Small intestine (tissue), 7 donors: ENCODE results near the gene DDR1. TPM values are rescaled to one million over a fixed set of nuclear protein-coding genes. Genes with fewer than 3 reads are reported as not detected.
"Not testable (repeated sequence)": the region's sequence is repeated elsewhere in the genome, so short reads cannot be mapped to it uniquely, and the experiment has no call there.

ENCODE experiments used
- DNase-seq, 2 donors: peaks; one replicate each; pipeline versions ENCODE4 v3.0.0 to v3.0.0-alpha.2; 2013
- FAIRE-seq: peaks from 2 replicates; lab custom pipeline; 2012; peaks lifted over from hg19 to GRCh38; lab: Jason Lieb, UNC
- H3K27ac ChIP-seq, 3 donors: one replicate each; pipeline ENCODE4 v1.5.1; 2013; ENCODE audit warnings: low read length in 2 of 3, mild to moderate bottlenecking in 2 of 3, control low read depth in 1 of 3, inconsistent platforms in 1 of 3, low read depth in 1 of 3, moderate library complexity in 1 of 3
- H3K27me3 ChIP-seq, 3 donors: one replicate each; pipeline ENCODE4 v1.6.1; 2013; ENCODE audit warnings: low read length in 3 of 3, inconsistent platforms in 1 of 3; ENCODE audit not compliant: control insufficient read depth in 3 of 3, insufficient read depth in 3 of 3
- H3K36me3 ChIP-seq, 3 donors: one replicate each; pipeline ENCODE4 v1.6.1; 2013; ENCODE audit warnings: low read length in 3 of 3, inconsistent platforms in 1 of 3, low read depth in 1 of 3, mild to moderate bottlenecking in 1 of 3, moderate library complexity in 1 of 3; ENCODE audit not compliant: control insufficient read depth in 3 of 3, insufficient read depth in 2 of 3
- H3K4me1 ChIP-seq, 3 donors: one replicate each; pipeline ENCODE4 v1.6.1; 2013; ENCODE audit warnings: low read length in 2 of 3, inconsistent platforms in 1 of 3, low read depth in 1 of 3, mild to moderate bottlenecking in 1 of 3, moderate library complexity in 1 of 3; ENCODE audit not compliant: control insufficient read depth in 3 of 3, insufficient read depth in 2 of 3
- H3K4me3 ChIP-seq, 3 donors: one replicate each; pipeline ENCODE4 v1.5.1; 2013; ENCODE audit warnings: low read length in 3 of 3, control low read depth in 1 of 3, inconsistent platforms in 1 of 3, low read depth in 1 of 3, mild to moderate bottlenecking in 1 of 3, moderate library complexity in 1 of 3
- H3K9me3 ChIP-seq, 2 donors: one replicate each; pipeline ENCODE4 v1.6.1; 2013; ENCODE audit warnings: low read depth in 1 of 2, low read length in 1 of 2; ENCODE audit not compliant: control insufficient read depth in 2 of 2, insufficient read depth in 1 of 2
- WGBS, 3 donors: extraction: QIAGEN DNeasy Blood & Tissue Kit; methylation state at CpG; one replicate each; pipeline ENCODE4 v1.1.7; 2013; 5-methylcytosine and 5-hydroxymethylcytosine counted together
- polyA plus RNA-seq, 4 donors: library from polyadenylated mRNA; stranded (reverse) in 3 of 4; unstranded in 1 of 4; fragments of 200-250 nt in 3 of 4; fragments of 120-200 nt in 1 of 4; gene quantifications; one replicate each; pipeline versions ENCODE4 v1.2.1 to v1.2.3, GENCODE V29; 2013
- donor health status: healthy with polysubstance abuse.
- donor health status: control.
- donor health status: control.
- donor health status: Bipolar disorder and iron deficiency.
- donor health status: healthy.

Gene DDR1
- polyA plus RNA-seq, 4 donors, result 45.7 to 185 (median 66.5) TPM

DNA sequence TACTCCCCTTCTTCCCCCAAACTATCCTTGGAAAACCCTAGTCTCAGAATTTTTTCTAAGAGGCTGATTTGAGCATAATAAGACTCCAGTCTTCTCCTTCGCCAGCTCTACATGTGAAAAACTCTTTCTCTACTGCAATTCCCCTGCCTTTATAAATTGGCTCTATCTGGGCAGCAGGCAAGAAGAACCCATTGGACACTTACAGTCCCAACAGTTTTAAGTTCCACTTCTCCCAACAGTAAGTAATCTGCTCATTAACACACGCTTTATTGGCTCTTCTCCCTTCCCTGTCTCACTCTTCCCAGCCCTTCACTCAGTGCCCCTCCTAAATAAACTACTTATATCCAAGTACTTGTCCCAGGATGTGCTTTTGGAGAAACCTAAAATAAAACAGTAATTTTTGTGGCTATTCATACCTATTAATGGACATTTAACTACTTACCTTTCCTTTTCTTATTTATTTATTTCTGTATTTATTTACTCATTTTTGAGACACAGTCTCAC lies 11.1 kb upstream of the DDR1 start:
- Histone ChIP-seq H3K36me3 (no peaks in the 10 kb centered on the region), H3K4me3 (no peak overlapping the region), H3K27me3 (no peaks in the 10 kb centered on the region), H3K9me3 (peaks cover 0 to 26% of the 10 kb centered on the region in 2 donors), H3K27ac (no peak overlapping the region), H3K4me1 (peaks cover 0 to 5% (median 3%) of the 10 kb centered on the region in 3 donors)
- DNase-seq (no peak), FAIRE-seq (no peak)
- WGBS, 3 donors, result 89 to 96% (median 91%) methylated on average over 2 of the region's 2 CpGs

DNA sequence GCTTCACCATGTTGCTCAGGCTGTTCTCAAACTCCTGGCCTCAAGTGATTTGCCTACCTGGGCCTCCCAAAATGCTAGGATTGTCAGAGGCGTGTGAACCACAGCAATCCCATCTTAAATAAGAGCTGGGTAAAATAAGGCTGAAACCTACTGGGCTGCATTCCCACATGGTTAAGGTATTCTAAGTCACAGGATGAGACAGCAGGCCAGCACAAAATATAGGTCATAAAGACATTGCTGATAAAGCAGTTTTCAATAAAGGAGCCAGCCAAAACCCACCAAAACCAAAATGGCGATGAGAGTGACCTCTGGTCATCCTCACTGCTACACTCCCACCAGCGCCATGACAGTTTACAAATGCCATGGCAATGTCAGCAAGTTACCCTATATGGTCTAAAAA lies 10.5 kb upstream of the DDR1 start:
- not testable (repeated sequence) for H3K4me3 ChIP-seq, H3K36me3 ChIP-seq, FAIRE-seq, DNase-seq, H3K27ac ChIP-seq, H3K4me1 ChIP-seq, H3K27me3 ChIP-seq
- WGBS, 3 donors, result 94 to 97% (median 97%) methylated on average over 3 of the region's 3 CpGs
- H3K9me3 ChIP-seq, result peaks cover 0 to 26% of the 10 kb centered on the region in 2 donors

DNA sequence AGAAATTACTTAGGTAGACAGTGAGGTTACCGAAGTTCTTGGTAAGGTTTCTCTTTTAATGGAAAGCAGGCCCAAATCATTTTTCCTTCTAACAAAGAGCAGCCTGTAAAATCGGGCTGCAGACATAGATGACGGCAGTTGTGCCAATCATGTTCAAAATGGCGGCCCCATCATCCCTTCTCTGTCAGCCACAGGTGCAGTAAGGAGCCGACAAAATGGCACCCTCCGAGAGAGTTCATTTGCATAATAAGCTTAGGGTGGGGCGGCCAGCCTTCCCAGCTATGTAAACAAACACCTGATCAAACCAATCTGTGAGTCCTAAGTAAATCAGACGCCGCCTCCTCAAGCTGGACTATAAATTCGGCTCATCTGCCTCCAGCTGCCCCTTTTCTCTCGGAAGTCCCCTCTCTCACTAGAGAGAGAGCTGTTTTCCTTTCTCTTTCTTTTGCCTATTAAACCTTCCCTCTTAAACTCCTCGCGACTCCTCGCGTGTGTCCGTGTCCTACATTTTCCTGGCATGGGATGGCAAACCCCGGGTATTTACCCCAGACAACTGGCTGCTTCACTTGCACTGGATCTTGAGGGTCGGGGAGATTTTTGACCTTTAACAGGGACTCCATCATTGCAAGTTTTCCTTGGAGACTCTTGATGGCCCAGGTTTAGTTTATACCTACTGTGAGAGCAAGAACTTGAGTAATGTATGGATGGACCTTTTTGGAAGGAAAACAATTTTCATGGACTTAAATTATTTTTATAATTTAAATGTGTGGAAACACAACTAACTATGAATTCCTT lies 8.9 kb upstream of the DDR1 start:
- 77 to 82% (median 81%) methylated on average over 18 of the region's 18 CpGs for WGBS, 3 donors
- H3K27ac ChIP-seq, result no peak overlapping the region

DNA sequence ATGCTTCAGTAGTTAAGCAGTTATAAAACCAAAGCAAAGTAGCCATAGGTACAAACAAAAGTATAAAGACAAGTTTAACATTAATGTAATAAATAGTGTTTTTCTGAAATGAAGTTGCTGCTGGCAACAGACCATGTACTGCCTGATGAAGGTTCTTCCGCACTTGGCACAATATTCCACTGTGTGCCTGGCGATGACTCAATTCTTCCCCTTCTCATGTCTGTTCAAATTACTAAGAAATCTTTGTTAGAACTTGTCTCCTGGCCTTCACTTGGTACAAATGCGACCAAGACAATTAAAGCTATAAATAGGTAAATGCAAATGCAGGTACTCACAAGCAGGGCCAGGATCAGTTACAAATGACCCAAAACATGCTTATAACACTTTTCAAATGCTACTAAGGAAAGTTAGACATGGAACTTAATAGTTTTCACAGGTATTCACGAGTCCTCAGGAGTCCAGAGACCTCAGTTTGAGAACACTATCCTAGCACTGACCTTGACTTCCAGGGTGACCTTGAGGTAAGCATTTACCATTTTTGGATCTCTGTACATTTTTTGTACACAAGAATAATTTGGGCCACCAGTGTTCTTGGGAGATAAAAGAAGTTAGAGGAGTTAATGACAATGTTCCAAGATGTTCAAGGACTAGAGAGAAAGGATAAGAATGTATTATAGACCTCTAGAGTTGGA lies 8.1 kb upstream of the DDR1 start:
- DNase-seq (no peak), FAIRE-seq (no peak)
- 61 to 76% (median 67%) methylated on average over 4 of the region's 4 CpGs for WGBS, 3 donors
- Histone ChIP-seq H3K4me1 (peaks cover 0 to 7% (median 5%) of the 10 kb centered on the region in 3 donors), H3K27ac (no peak overlapping the region), H3K4me3 (no peak overlapping the region), H3K36me3 (no peaks in the 10 kb centered on the region), H3K27me3 (no peaks in the 10 kb centered on the region), H3K9me3 (peaks cover 0 to 11% of the 10 kb centered on the region in 2 donors)

More for the DNA sequence above, 8.9 kb upstream of the DDR1 start:
- Histone ChIP-seq H3K27me3 (no peaks in the 10 kb centered on the region), H3K36me3 (no peaks in the 10 kb centered on the region), H3K4me3 (no peak overlapping the region), H3K9me3 (peaks cover 0 to 17% of the 10 kb centered on the region in 2 donors), H3K4me1 (peaks cover 0 to 5% (median 4%) of the 10 kb centered on the region in 3 donors)
- DNase-seq (no peak), FAIRE-seq (no peak)

DNA sequence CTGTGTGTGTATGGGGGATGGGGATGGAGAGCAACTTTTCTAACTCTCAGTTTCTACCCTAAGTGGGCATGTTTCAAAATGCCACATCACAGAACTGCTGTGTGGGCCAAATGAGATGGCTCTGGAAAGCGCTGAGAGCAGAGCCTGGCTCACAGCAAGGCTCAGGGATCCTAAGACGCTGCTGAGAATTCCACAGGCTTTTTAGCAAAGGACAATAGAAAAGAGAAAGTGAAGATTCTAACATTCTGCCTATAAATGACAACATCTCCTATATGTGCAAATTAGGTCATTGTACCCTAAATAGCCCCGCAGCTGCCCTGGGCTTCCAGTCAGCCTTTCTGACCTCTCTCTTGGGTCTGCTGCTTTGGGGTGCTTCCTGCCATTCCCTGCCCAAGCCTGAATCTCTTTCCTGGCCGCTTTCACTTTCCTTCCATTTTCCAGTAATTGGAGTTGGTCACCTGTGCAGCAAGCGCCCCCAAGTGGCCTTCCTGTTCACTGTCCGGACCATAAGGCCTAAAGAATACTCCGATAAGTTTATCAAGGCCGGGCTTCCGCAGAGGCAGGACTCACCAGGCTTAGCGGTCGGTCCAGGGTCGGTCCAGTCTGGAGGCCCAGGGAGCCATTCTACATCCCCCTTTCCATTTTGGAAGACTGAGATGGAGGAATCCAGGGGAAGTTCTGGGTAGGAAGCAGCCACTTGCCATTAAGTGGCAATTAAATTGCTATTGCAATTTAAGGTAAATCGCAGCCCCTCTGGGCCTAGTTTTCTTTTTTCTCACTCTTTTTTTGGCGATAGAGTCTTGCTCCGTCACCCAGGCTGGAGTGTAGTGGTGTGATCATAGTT lies 6.7 kb upstream of the DDR1 start:
- DNase-seq (peak; percentile 95), FAIRE-seq (no peak)
- Histone ChIP-seq H3K9me3 (peaks cover 0 to 5% of the 10 kb centered on the region in 2 donors), H3K4me1 (peaks cover 0 to 18% (median 5%) of the 10 kb centered on the region in 3 donors), H3K36me3 (no peaks in the 10 kb centered on the region), H3K4me3 (peak overlapping the region in 2 of 3 donors; percentile 15 to 22), H3K27me3 (no peaks in the 10 kb centered on the region), H3K27ac (peak overlapping the region; percentile 8 to 67 (median 12))
- WGBS, 3 donors, result 12 to 18% (median 15%) methylated on average over 15 of the region's 15 CpGs

DNA sequence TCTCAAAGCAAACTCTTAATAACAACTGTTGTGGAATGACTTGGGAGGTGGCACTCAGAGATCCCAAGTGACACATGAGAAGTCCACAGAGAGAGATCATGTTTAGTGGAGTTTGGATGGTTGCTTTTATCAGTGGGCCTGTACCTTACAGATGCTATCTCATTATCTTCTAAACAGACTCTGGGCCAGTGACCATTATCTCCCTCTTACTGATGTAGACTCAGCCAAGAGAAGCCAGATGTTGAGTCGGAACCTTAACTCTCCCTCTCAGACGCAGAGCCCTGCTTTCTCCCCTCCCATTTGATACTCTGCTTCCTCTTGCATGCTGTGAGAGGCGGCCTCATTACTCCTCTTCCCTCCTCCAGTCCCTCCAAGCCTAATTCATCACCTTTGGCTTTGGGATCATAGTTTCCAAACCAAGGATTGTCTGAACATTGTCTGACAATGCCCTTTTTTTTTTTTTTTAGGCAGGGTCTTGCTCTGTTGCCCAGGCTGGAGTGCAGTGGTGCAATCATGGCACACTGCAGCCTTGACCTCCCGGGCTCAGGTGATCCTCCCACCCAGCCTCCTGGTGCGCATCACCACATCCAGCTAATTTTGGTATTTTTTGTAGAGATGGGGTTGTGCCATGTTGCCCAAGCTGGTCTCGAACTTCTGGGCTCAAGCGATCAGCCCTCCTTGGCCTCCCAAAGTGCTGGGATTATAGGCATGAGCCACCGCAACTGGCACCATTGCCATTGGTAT lies 4.5 kb upstream of the DDR1 start:
- WGBS, 3 donors, result 85 to 90% (median 89%) methylated on average over 8 of the region's 8 CpGs
- Histone ChIP-seq H3K4me1 (peaks cover 0 to 20% (median 5%) of the 10 kb centered on the region in 3 donors), H3K27me3 (no peaks in the 10 kb centered on the region), H3K27ac (no peak overlapping the region), H3K36me3 (peaks cover 0 to under 1% (median 0%) of the 10 kb centered on the region in 3 donors), H3K9me3 (no peaks in the 10 kb centered on the region), H3K4me3 (no peak overlapping the region)
- DNase-seq, result no peak
- FAIRE-seq, result no peak

DNA sequence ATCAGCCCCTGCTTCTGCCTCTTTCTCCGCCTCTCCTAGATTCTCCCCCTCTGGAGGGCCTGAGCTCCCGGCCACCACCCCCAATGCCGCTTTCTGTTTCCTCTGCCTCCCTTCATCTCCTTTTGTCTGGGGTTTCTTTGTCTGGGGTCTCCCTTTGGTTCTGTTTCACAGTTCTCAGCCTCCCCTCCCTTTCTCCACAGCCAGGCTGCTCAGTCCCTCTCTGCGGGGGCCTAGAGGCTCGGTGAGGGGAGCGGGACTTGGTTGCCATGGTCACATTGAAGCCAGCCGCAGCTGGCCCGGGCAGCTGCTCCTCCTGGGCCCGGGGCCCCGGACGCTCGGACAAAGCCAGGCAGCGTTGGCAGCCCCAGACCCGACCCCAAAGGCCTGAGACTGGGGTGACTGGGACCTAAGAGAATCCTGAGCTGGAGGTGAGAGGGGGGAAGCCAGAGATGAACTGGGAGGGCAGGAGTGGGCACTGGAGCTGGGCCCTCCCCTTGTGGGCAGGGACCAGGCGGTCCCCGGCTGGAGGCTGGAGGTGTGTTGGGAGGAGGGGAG lies 3.5 kb upstream of the DDR1 start:
- peak overlapping the region in 1 of 3 donors; percentile 20 for H3K4me3 ChIP-seq
- FAIRE-seq (no peak), DNase-seq (no peak)
- H3K36me3 ChIP-seq, result peaks cover 0 to 3% (median 0%) of the 10 kb centered on the region in 3 donors
- peak overlapping the region in 1 of 3 donors; percentile 60 for H3K27ac ChIP-seq
- no peaks in the 10 kb centered on the region for H3K9me3 ChIP-seq
- WGBS, 3 donors, result 84 to 92% (median 89%) methylated on average over 13 to 16 of the region's 16 CpGs
- H3K27me3 ChIP-seq, result no peaks in the 10 kb centered on the region
- peaks cover 0 to 30% (median 5%) of the 10 kb centered on the region in 3 donors for H3K4me1 ChIP-seq
